ENCODE results near the gene STMN1.
"Not testable (repeated sequence)": the region's sequence is repeated elsewhere in the genome, so short reads cannot be mapped to it uniquely, and the experiment has no call there.

The STMN1 gene

DNA sequence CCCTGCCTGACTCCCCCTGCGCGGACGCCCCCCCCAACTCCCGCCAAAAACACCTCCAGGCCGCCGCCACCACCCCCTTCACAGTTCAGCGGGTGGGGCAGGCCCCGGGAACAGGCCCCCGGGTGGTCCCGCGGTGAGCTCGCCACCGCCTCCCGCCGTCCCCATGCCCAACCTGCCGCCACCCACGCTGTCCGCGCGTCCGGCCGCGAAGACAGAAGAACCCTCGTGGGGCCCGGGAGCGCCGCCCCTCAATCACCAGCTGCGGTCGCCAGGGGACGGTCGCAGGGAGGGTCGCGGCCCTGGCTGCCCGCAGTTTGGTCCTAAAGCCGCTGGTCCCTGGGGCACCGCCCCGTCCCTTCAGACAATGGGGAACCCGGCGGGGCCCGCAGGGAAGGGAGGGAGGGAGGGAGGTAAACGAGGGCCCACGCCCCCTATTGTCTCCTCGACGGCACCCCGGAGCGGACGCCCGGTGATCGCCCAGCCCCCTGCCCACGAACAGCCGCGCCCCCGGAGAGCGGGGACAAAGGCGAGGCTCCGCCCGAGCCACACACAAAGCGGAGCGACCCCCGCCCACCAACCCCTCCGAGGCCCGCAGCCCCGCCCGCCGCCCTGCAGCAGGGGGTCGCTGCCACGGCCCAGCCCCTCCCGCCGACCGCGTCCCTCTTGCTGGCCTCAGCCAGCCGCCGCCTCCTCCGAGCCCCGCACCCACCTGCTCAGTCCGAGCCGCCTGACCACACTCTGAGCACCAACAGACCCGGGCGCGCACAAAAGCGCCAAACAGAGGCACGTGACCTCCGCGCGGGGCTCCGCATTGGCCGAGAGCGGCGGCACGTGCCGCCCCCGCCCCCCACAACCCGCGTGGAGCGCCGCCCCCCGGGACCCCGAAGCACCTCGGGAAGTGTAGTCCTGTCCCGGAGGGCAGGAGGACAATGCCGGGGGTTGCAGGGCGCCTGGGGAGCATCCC, at the start of gene STMN1:
TSS of gene STMN1 (minus strand) at position 740 of the 964 bp plus-strand sequence. CDS start 1,743 bp downstream, outside the sequence.
- peak; percentile 87 to 88 for DNase-seq (ENCODE audit: low read depth in 2 of 2)

DNA sequence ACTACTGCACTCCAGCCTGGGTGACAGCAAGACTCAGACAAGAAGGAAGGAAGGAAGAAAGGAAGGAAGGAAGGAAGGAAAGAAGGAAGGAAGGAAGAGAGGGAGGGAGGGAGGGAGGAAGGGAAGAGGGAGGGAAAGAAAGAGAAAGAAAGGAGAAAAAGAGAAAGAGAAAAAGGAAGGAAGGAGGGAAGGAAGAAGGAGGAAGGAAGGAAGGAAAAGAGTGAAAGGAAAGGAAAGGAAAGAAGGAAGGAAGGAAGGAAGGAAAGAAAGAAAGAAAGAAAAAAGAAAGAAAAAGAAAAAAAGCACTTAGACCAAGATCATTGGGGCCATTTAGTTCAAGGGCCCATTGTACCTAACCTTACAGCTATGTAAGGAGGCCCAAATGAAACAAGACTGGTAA, 49.3 kb upstream of the STMN1 start:
- DNase-seq (ENCODE audit: low read depth in 2 of 2), result no peak

DNA sequence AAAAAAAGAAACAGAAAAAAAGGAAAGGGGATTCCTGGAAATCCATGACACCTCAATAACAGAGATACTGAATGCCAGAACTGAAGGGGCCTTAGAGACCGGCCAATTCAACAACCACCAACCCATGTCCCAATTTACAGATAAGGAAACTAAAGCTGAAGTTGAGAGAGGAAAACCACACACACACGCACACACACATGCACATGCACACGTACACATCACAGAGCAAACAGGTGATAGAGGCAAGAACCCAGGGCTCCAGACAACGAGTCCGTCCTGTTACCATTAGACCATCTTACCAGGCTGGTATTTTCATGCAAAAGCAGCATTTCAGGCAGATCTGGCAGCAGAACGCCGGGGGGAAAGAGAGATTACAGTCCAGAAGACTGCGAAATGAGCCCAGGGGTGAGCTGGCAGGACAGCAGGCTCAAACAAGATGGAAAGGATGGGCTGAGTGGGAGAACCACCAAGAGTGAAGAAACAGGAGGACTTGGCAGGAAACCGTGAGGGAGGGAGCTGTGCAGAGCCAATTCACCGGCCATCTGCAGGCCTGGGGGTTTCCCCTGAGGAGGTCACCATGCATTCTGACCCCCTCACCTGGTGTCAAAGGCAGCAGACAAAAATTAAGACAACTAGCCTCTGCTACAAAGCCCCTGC, 48.2 kb upstream of the STMN1 start:
- DNase-seq (ENCODE audit: low read depth in 2 of 2), result no peak

DNA sequence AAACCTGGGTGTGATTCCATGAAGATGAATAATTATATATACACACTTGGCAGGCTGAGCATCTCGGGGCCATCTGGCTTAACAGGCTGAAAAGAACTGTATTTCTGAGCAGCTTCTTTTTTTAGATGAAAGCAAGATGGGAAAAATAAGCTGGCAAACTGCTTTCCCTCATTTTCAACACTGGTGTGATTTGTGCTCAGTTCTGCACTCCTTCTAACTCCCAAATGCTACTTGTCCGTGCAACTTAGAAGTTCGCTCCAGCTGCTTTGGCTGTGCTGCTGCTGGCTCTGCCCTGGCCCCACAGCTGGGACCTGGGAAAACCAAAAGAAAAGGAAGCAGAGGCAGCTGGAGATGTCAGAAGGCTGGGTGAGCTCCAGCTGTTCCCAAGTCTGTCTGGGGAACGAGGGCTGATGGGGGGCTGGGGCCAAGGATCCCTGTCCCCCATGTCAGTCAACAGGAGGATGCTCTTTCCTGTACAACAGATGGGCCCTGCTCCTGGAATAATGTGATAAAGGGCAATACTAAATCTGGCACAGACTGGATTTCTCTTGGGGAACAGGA, 46.7 kb upstream of the STMN1 start:
- DNase-seq (ENCODE audit: low read depth in 2 of 2), result no peak

DNA sequence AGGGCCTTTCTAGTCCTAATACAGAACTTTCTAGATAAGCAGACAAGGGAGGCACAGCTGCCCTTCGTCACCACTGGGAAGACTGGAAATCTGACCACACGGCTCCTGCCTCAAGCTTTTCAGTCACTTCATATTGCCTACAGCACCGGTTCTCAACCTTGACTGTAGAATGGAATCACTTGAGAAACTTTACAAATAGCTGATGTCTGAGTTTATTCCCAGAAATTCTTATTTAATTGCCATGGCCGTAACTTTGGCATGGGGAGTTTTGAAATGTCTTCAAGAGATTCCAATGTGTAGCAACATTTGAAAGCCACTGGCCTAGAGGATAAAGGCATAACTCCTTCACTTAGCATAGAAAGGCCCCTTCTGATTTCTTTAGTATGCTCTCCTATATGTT, 42.4 kb upstream of the STMN1 start:
- no peak for DNase-seq (ENCODE audit: low read depth in 2 of 2)

DNA sequence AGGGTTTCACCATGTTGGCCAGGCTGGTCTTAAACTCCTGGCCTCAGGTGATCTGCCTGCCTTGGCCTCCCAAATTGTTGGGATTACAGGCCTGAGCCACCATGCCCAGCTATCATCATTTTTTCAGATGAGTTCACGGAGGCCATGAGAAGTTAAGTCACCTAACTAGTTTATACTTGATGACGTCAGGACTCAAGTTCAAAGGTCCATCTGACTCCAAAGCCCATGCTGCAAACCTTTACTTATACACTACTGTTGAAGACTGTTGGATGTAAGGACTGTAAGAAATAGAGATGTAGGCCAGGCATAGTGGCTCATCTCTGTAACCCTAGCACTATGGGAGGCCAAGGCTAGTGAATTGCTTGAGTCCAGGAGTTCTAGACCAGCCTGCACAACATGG, 40.8 kb upstream of the STMN1 start:
- DNase-seq (ENCODE audit: low read depth in 2 of 2), result no peak

DNA sequence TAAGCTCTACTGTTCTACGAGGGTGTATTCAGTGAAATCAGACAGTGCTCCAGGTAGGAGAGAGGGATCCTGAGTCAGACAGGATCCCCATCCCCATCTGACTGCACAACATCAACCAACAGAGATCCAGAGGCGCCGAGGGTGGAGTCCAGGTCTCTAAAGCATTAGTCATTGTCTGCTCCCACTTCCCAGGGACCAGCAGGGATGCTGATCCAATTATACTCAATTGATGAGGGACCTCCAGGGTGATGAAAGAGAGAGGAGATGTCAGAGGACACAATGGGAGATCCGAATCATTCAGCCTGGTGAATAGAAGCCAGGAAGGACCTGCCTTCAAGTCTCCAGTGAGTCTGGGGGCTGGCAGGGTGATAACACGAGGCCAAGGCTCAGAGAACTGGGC, 39.5 kb upstream of the STMN1 start:
- DNase-seq (ENCODE audit: low read depth in 2 of 2), result no peak

DNA sequence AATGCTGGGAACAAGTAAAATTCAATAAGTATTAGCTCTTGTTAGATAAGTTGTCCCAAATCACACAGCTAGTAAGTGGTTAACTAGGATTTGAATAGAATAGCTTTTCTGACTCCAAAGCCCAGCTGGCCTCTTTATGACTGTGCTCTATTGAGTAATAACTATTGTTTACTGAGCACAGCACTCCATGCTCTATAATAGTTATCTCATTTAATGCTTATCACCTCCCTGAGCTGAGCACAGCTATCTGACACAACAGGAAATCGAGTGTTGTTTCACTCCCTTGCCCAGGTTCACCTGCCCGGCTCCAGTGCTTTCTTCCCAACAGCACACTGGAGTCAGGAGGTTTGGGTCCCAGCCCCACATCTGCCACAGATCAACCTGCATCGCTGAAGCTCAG, 38.8 kb upstream of the STMN1 start:
- DNase-seq (ENCODE audit: low read depth in 2 of 2), result no peak

DNA sequence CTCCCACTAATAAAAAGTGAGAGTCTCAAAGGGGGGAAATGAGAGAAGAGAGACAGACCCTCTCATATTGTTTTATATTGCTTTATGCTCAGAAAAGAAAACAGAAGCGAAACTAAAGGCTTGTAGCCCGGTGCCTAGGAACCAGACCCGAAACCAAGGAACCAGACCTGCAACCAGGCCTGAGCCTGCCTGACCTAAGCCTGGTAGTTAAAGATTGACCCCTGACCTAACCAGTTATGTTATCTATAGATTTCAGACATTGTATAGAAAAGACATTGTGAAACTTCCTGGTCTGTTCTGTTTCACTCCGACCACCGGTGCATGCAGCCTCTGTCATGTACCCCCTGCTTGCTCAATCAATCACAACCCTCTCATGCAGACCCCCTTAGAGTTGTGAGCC, 37.3 kb upstream of the STMN1 start:
- not testable (repeated sequence) for DNase-seq (ENCODE audit: low read depth in 2 of 2)

DNA sequence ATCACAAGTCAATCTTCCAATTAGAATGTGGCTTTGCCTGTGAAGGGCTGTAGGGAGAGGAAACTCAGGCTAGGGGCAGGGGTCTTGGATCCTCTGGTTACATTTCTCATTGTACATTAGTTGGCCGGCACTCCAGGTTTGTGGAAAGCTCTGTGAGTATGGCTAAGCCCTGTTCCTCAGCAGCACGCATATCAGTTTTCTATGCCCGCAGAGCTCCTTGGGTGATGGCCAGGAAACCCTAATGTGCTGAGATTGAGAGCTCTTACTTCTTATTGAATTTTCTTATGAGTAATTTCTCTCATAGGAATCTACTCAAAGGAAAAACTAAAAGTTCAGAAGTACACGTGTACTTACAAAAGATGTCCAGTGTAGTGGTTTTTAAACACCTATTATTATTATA, 30.7 kb upstream of the STMN1 start:
- DNase-seq (ENCODE audit: low read depth in 2 of 2), result no peak

DNA sequence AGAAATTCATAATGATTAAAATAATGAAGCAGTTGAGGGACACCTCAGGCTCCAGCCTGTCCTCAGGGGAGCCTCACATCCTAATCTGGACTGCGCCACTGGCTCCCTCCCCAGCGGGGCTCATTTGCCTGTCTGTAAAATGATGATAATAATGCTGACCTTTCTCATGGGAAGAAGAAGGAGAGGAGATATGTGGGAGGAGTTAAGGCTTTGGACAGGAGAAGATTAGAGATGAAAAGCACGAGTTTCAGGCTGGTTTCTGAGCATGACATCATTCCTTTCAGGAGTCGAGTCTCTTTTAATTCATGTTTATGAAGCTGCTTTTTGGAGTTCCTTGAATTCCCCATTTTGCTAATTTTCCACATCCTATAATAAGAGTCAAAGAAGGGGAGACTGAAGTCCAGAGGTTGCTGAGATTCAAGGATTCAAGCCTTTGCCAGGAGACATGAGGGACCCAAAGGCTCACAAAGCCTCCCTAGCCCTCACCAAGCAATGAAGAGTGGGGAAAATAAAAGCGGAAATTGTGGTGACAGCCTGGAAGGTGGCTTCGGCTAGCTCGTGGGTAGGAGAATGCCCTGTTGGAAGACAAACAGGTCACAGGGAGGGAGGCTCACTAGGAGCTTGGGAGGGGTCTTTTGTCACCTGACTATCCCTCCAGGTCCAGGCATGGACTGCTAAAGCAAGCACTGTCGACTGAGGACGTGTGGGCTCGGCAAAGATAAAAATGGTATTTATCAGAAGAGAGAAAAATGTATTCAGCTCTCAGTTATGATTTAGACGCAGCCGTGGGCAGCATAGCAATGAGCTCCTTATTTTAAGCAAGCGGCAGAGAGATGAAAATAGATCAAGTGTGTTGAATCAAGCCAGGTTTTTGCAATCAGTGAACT, 27.5 kb upstream of the STMN1 start:
- DNase-seq (ENCODE audit: low read depth in 2 of 2), result no peak

DNA sequence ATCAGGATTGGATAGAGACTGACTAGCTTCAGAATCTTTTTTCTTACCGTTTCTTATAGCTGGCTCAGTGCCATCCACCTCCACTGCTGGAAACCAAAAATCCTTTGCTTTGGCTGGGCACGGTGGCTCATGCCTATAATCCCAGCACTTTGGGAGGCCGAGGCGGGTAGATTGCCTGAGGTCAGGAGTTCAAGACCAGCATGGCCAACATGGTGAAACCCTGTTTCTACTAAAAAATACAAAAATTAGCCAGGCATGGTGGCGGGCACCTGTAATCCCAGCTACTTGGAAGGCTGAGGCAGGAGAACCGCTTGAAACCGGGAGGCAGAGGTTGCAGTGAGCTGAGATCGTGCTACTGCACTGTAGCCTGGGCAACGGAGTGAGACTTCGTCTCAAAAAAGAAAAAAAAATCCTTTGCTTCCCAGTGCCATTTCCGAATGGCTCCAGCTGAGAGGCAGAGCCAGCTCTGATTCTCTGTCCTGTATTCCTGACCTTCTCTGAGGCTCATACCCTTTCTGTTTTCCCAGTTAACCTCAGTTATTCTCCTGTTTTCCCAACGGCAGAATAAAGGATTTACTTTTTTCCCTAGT, 26.7 kb upstream of the STMN1 start:
- not testable (repeated sequence) for DNase-seq (ENCODE audit: low read depth in 2 of 2)

DNA sequence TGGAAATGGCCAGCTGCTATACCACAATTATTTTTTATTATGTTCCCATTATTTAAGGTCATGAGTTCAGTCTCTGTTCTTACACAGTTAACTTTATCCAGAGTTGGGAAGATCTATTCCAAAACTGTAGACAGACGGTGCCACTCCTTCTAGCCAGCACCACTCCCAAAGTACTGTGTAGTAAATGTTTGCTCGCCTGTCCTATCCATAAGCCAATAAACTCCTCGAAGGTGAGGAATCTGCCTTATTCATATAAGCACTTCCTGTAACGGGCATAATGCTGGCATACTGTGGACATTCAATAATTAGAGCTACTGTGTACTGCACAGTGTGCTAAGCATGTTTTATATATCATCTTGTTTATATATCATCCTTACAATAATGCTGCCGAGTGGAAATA, 26.1 kb upstream of the STMN1 start:
- no peak for DNase-seq (ENCODE audit: low read depth in 2 of 2)

DNA sequence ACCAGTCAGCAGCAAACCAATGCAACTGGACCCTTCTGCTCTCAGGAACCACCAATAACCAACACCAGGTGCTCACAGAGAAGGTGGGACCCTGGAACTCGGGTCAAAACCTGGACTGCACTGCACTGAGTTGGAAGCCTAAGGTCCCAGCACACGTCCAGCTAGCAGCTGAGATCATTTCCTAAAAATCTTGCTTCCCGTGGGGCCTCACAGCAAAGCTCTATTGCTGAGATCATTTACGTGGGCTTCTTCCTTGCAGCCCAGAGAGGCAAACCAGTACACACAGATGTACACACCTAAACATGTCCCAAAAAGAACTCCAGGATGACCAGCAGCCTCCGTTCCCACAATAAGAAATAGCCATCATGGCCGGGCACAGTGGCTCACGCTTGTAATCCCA, 22.8 kb upstream of the STMN1 start:
- no peak for DNase-seq (ENCODE audit: low read depth in 2 of 2)

DNA sequence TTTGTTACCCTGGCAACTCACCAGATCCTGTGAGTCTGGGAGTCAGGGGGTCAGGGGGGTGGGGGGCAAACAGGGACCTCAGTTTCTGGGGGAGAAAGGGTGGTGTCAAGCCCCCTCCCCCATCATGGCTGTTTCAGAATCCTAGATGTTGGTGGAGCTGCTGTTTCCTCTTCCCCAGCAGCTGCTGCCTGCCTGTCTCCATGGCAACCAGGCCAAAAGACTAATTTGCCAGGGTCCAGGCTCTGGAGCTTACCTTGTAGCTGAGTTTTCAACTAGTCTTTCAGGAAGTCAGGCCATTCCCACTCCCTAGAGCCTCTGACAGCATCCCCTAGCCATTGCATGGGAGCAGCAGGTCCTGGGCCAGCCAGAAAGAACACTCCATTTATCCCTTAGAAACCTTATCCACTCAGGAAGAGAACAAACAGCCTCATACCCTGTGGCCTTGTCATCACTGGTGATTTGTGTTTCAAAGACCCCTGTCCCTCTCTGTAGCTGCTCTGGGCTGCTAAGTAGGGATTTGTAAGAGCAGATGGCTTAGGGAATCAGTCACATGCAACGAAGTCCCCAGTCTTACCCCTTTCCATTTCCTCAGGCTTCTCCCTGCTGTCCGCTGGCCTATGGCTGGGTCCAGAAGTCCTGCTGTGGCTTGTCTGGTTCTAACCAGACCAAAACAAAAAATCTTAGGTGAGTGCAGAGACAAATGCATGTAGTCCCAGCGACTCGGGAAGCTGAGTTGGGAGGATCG, 21.5 kb upstream of the STMN1 start:
- DNase-seq (ENCODE audit: low read depth in 2 of 2), result no peak

DNA sequence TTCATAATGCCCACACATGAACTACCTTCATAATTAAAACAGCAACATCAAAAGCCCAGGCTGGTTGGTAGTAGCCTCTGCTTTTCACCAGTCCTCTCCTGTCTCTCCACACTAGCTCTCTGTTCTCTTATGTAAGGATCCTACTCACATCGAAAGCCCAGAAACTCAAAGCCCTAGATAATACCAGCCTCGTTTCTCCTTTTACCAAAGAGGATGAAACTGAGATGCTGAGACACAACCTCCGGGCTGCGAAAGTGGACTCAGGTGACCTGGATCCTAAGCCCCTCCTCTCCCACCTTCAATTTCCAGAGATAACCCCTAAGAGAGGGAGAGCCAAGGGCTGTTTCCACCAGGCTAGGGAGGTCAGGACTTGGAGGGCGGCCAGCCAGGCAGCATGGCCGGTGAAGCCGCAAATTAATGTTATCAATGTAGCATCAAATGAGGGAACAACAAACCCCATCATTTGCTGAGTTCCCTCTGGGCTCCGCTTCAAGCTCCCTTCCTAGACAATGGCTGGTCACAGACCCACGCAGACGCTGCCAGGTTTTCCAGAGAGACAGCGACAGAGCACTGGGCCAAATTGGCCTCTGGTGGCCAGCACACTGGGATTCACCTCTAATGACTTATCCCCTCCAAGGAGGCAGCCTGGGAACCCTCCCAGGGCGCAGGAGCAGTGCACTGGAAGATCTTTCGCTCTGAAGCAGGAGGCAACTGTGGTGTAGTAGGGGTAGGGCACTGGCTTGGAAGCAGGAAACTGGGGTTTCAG, 20.7 kb upstream of the STMN1 start:
- no peak for DNase-seq (ENCODE audit: low read depth in 2 of 2)

DNA sequence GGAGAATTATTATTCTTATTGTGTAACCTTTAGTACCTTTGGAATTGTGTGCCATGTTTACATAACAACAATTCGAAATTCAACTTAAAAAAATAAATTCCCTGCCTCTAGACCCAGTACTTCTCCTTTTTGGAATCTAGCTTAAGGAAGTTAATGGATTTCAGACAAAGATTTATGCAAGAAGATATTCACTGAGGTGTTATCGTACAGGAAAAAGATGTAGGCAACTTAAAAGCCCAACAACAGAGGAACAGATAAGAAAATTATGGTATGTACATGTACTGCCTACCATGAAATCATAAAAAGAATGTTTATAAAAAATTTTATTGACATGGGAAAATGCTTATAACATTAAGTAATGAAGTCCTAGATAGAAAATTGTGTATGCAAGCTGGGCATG, 18.2 kb upstream of the STMN1 start:
- DNase-seq (ENCODE audit: low read depth in 2 of 2), result no peak

DNA sequence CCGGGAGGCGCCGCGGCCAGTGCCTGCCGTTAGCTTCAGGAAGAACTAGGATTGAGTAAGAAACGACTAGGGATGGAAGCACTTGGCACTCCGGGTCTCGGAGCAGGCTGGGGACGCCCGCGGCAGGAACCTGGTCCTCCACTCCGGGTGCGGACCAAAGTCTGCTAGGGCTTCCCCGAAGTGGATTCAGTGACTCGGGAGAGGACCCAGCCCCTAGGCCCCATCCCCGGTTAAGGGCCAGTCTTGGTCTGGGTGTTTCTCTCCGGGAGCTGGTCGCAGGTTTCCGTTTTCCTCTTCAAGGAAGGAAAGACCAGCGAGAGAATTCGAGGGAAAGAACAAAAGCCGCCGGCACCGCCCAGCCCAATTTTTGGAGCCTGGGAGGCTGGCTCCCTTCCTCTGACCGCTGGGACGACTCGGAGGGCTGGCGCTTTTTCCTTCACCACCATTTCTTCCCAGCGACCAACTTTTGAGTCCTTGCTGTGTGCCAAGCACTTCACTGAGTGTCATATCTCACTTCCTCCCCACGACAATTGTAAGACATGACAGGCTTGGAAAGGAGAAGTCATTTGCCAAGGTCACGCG, 16.8 kb upstream of the STMN1 start:
- no peak for DNase-seq (ENCODE audit: low read depth in 2 of 2)
